ENCODE data around the gene ADGRV1.
"Not testable (repeated sequence)": the region's sequence is repeated elsewhere in the genome, so short reads cannot be mapped to it uniquely, and the experiment has no call there.

The ADGRV1 gene

GRCh38 chr5:90994796-90995195 lies 436.2 kb downstream of the ADGRV1 start:
- H3K36me3 Mint-ChIP-seq = no peaks in the 10 kb centered on the region
- H3K4me1 Mint-ChIP-seq (ENCODE audit: low read depth) = no peaks in the 10 kb centered on the region
- H3K27me3 Mint-ChIP-seq = peaks cover 3% of the 10 kb centered on the region
- H3K4me3 Mint-ChIP-seq = no peak overlapping the region
- H3K27ac Mint-ChIP-seq = no peak overlapping the region
- H3K9me3 Mint-ChIP-seq (ENCODE audit: low read depth) = peaks cover 12% of the 10 kb centered on the region

- Mint-ChIP-seq H3K9me3 (ENCODE audit: low read depth) (peaks cover 12% of the 10 kb centered on the region), H3K36me3 (no peaks in the 10 kb centered on the region), H3K27me3 (peaks cover 3% of the 10 kb centered on the region), H3K27ac (no peak overlapping the region), H3K4me1 (ENCODE audit: low read depth) (no peaks in the 10 kb centered on the region), H3K4me3 (no peak overlapping the region)
Measured at GRCh38 chr5:90996089-90996488, 437.5 kb downstream of the ADGRV1 start.

GRCh38 chr5:90997082-90997481 lies 438.5 kb downstream of the ADGRV1 start:
- H3K36me3 Mint-ChIP-seq = no peaks in the 10 kb centered on the region
- H3K4me1 Mint-ChIP-seq (ENCODE audit: low read depth) = no peaks in the 10 kb centered on the region
- peaks cover 12% of the 10 kb centered on the region for H3K9me3 Mint-ChIP-seq (ENCODE audit: low read depth)
- peaks cover 3% of the 10 kb centered on the region for H3K27me3 Mint-ChIP-seq
- no peak overlapping the region for H3K4me3 Mint-ChIP-seq
- no peak overlapping the region for H3K27ac Mint-ChIP-seq

GRCh38 chr5:91000743-91001142 lies 442.1 kb downstream of the ADGRV1 start:
- Mint-ChIP-seq H3K4me3 (no peak overlapping the region), H3K9me3 (ENCODE audit: low read depth) (peaks cover under 1% of the 10 kb centered on the region), H3K36me3 (no peaks in the 10 kb centered on the region), H3K27me3 (peaks cover 2% of the 10 kb centered on the region), H3K4me1 (ENCODE audit: low read depth) (no peaks in the 10 kb centered on the region), H3K27ac (no peak overlapping the region)

- no peaks in the 10 kb centered on the region for H3K9me3 Mint-ChIP-seq (ENCODE audit: low read depth)
- no peak overlapping the region for H3K4me3 Mint-ChIP-seq
- no peaks in the 10 kb centered on the region for H3K36me3 Mint-ChIP-seq
- no peak overlapping the region for H3K27ac Mint-ChIP-seq
- H3K4me1 Mint-ChIP-seq (ENCODE audit: low read depth) = no peaks in the 10 kb centered on the region
- H3K27me3 Mint-ChIP-seq = peaks cover 3% of the 10 kb centered on the region
Measured at GRCh38 chr5:91006713-91007112, 448.1 kb downstream of the ADGRV1 start.

- H3K4me3 Mint-ChIP-seq = no peak overlapping the region
- H3K36me3 Mint-ChIP-seq = no peaks in the 10 kb centered on the region
- no peaks in the 10 kb centered on the region for H3K4me1 Mint-ChIP-seq (ENCODE audit: low read depth)
- no peak overlapping the region for H3K27ac Mint-ChIP-seq
- peaks cover 4% of the 10 kb centered on the region for H3K27me3 Mint-ChIP-seq
- no peaks in the 10 kb centered on the region for H3K9me3 Mint-ChIP-seq (ENCODE audit: low read depth)
Measured at GRCh38 chr5:91007251-91007650, 448.7 kb downstream of the ADGRV1 start.

- no peaks in the 10 kb centered on the region for H3K4me1 Mint-ChIP-seq (ENCODE audit: low read depth)
- peaks cover 4% of the 10 kb centered on the region for H3K27me3 Mint-ChIP-seq
- H3K27ac Mint-ChIP-seq = no peak overlapping the region
- no peaks in the 10 kb centered on the region for H3K9me3 Mint-ChIP-seq (ENCODE audit: low read depth)
- no peaks in the 10 kb centered on the region for H3K36me3 Mint-ChIP-seq
- no peak overlapping the region for H3K4me3 Mint-ChIP-seq
Measured at GRCh38 chr5:91007780-91008402, 449.3 kb downstream of the ADGRV1 start.

- peaks cover 4% of the 10 kb centered on the region for H3K9me3 Mint-ChIP-seq (ENCODE audit: low read depth)
Measured at GRCh38 chr5:91010090-91010489, 451.5 kb downstream of the ADGRV1 start.

GRCh38 chr5:91011029-91011428 lies 452.4 kb downstream of the ADGRV1 start:
- peaks cover 9% of the 10 kb centered on the region for H3K27me3 Mint-ChIP-seq
- H3K27ac Mint-ChIP-seq = no peak overlapping the region
- H3K4me1 Mint-ChIP-seq (ENCODE audit: low read depth) = no peaks in the 10 kb centered on the region
- H3K4me3 Mint-ChIP-seq = no peak overlapping the region
- no peaks in the 10 kb centered on the region for H3K36me3 Mint-ChIP-seq
- peaks cover 5% of the 10 kb centered on the region for H3K9me3 Mint-ChIP-seq (ENCODE audit: low read depth)

More at GRCh38 chr5:91010090-91010489, 451.5 kb downstream of the ADGRV1 start:
- H3K36me3 Mint-ChIP-seq = no peaks in the 10 kb centered on the region
- no peak overlapping the region for H3K27ac Mint-ChIP-seq
- H3K4me3 Mint-ChIP-seq = no peak overlapping the region
- H3K4me1 Mint-ChIP-seq (ENCODE audit: low read depth) = no peaks in the 10 kb centered on the region
- H3K27me3 Mint-ChIP-seq = peaks cover 4% of the 10 kb centered on the region

GRCh38 chr5:91012867-91013266 lies 454.3 kb downstream of the ADGRV1 start:
- H3K27me3 Mint-ChIP-seq = peaks cover 14% of the 10 kb centered on the region
- H3K4me1 Mint-ChIP-seq (ENCODE audit: low read depth); H3K27ac Mint-ChIP-seq; H3K4me3 Mint-ChIP-seq; H3K9me3 Mint-ChIP-seq (ENCODE audit: low read depth); H3K36me3 Mint-ChIP-seq: not testable (repeated sequence)

- no peak overlapping the region for H3K4me3 Mint-ChIP-seq
- peaks cover 17% of the 10 kb centered on the region for H3K27me3 Mint-ChIP-seq
- no peaks in the 10 kb centered on the region for H3K4me1 Mint-ChIP-seq (ENCODE audit: low read depth)
- H3K27ac Mint-ChIP-seq = no peak overlapping the region
- H3K36me3 Mint-ChIP-seq = no peaks in the 10 kb centered on the region
- H3K9me3 Mint-ChIP-seq (ENCODE audit: low read depth) = peaks cover 5% of the 10 kb centered on the region
Measured at GRCh38 chr5:91016322-91016721, 457.7 kb downstream of the ADGRV1 start.

GRCh38 chr5:91016954-91017700 lies 458.5 kb downstream of the ADGRV1 start:
- no peaks in the 10 kb centered on the region for H3K36me3 Mint-ChIP-seq
- H3K4me1 Mint-ChIP-seq (ENCODE audit: low read depth) = no peaks in the 10 kb centered on the region

GRCh38 chr5:91018200-91018599 lies 459.6 kb downstream of the ADGRV1 start:
- Mint-ChIP-seq H3K4me1 (ENCODE audit: low read depth) (no peaks in the 10 kb centered on the region), H3K27ac (no peak overlapping the region), H3K4me3 (no peak overlapping the region), H3K9me3 (ENCODE audit: low read depth) (peaks cover 5% of the 10 kb centered on the region), H3K36me3 (no peaks in the 10 kb centered on the region), H3K27me3 (peaks cover 16% of the 10 kb centered on the region)

More at GRCh38 chr5:91016954-91017700, 458.5 kb downstream of the ADGRV1 start:
- no peak overlapping the region for H3K4me3 Mint-ChIP-seq
- H3K9me3 Mint-ChIP-seq (ENCODE audit: low read depth) = peaks cover 5% of the 10 kb centered on the region
- peaks cover 16% of the 10 kb centered on the region for H3K27me3 Mint-ChIP-seq
- no peak overlapping the region for H3K27ac Mint-ChIP-seq

GRCh38 chr5:91018712-91019371 lies 460.2 kb downstream of the ADGRV1 start:
- Mint-ChIP-seq H3K4me3 (no peak overlapping the region), H3K9me3 (ENCODE audit: low read depth) (peaks cover 5% of the 10 kb centered on the region), H3K27me3 (peaks cover 16% of the 10 kb centered on the region), H3K27ac (no peak overlapping the region), H3K36me3 (no peaks in the 10 kb centered on the region), H3K4me1 (ENCODE audit: low read depth) (no peaks in the 10 kb centered on the region)

GRCh38 chr5:91020065-91020800 lies 461.6 kb downstream of the ADGRV1 start:
- H3K27ac Mint-ChIP-seq = no peak overlapping the region
- no peaks in the 10 kb centered on the region for H3K36me3 Mint-ChIP-seq
- no peaks in the 10 kb centered on the region for H3K4me1 Mint-ChIP-seq (ENCODE audit: low read depth)
- peaks cover 15% of the 10 kb centered on the region for H3K27me3 Mint-ChIP-seq
- H3K4me3 Mint-ChIP-seq = no peak overlapping the region
- H3K9me3 Mint-ChIP-seq (ENCODE audit: low read depth) = peaks cover under 1% of the 10 kb centered on the region
